Ovary (tissue), 3 donors: ENCODE data around the gene RPL26.

Source experiments
- CTCF ChIP-seq, 3 donors: fragments of 450-650 bp in 2 of 3; fragments of 200-600 bp in 1 of 3; IDR thresholded peaks; one replicate each; pipeline versions ENCODE4 v1.5.1 to v1.8.0; 2016 to 2022; ENCODE audit warnings: antibody characterized with exemption in 3 of 3, mild to moderate bottlenecking in 1 of 3
- POLR2A ChIP-seq: fragments of 450-650 bp; IDR thresholded peaks from one replicate; pipeline ENCODE4 v1.6.1; 2017; ENCODE audit warnings: antibody characterized with exemption, mild to moderate bottlenecking, moderate library complexity
- donor health status: DM: no; HTN: no; CAD: no.

- TF ChIP-seq CTCF (IDR thresholded peaks at IDR 0.05) (no peak), POLR2A (no peak)
Measured at GRCh38 chr17:8412089-8412488, 29.1 kb upstream of the RPL26 start.
